WI38 (cell line): Measurements from ENCODE around the gene CCRL2.

Experiments
- H3K4me3 ChIP-seq: 2 replicates; pipeline ENCODE4 v1.5.1; 2011; ENCODE audit warnings: low read depth, mild to moderate bottlenecking, control low read depth, low read length
- TF ChIP-seq, protein P1 (sequence below): IDR thresholded peaks from 2 replicates; pipeline ENCODE4 v1.5.1; 2012; ENCODE audit warnings: low read depth, mild to moderate bottlenecking, control low read depth, low read length

The CCRL2 gene

DNA sequence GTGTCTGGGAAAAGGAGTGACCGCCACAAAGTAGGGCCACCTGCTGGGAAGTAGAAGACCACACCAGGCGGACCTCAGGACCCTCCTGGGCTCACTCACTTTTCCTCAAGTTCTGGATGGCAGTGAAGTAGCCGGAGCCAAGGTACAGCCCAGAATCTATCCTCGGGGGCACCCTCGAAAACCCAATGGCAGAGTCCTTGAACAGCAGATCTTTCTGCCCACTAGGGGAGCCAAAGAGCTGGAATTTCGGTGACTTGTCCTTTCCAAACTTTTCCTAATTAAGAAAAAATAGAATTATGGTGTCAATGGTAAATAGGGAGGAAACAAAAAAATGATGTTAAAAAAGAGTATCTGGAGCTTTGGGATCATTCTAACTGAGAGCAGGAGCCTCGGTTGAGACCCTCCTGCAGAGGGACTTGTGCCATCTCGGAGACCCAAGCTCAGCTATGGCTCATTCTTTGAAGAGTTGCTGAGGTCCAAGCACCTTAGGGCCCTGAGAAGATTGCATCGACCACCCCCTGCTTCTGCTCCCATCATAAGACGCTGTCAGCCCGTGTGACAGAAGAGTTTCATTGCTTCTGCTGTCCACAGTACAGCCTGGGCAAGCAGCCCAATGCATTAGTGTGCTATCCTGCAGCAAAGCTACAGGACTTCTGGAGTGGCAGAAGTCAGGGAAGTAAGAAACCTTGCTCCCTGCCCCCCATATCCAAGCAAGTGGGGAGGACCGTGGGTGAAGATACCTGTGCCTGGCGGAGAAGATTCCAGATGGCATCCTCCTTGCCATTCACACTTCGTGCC lies 42.9 kb downstream of the CCRL2 start:
- TF ChIP-seq, protein P1, sequence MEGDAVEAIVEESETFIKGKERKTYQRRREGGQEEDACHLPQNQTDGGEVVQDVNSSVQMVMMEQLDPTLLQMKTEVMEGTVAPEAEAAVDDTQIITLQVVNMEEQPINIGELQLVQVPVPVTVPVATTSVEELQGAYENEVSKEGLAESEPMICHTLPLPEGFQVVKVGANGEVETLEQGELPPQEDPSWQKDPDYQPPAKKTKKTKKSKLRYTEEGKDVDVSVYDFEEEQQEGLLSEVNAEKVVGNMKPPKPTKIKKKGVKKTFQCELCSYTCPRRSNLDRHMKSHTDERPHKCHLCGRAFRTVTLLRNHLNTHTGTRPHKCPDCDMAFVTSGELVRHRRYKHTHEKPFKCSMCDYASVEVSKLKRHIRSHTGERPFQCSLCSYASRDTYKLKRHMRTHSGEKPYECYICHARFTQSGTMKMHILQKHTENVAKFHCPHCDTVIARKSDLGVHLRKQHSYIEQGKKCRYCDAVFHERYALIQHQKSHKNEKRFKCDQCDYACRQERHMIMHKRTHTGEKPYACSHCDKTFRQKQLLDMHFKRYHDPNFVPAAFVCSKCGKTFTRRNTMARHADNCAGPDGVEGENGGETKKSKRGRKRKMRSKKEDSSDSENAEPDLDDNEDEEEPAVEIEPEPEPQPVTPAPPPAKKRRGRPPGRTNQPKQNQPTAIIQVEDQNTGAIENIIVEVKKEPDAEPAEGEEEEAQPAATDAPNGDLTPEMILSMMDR, result peak; percentile 71
- H3K4me3 ChIP-seq, result no peak overlapping the region

DNA sequence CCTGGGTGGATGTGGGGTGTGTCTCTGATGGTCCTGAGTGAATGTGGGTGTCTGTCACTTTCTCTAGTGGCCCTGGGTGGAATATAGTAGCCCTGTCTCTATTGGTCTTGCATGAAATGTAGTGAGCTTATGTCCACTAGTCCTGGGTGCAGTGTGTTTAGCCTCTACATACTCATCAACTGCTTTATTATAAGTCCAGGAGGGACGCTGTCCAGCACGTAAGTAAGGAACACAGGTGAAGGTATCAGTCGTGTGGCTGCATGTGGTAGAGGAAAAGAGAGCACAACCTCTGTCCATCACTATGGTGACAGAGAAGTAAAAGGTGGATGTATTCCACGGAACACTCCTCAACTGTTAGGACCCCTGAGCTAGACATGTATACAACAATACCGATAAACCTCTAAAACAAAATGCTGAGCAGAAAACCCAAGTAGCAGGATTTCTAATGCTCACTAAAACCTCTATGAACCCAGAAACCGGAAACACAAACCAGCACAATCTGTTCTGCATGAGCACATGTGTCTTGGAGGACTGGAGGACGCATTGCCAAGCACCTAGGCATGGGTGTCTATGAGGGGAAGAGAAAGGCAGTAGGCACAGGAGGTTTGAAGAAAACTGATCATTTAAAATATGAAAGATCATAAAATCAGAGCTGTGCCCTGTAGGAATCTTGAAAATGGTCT lies 46.6 kb downstream of the CCRL2 start:
- H3K4me3 ChIP-seq, result no peak overlapping the region
- TF ChIP-seq, protein P1, result no peak

DNA sequence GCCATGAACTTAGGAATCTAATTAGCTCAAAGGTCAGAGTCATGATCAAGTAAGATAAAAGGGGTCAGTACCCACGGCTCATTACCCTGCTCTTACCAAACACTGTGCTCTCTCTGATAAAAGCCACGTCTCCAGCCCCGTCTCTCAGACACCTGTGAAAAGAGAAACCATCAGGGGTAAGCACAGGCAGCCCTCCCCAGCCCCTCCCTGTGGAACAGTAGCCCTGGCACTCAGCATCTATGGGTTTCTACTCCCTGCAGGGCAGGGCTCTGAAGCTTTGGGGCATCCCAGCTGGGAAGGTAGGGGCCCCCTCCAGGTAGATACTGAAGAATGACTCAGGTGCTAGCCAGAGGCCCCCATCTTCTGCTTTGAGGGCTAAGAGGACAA lies 47.1 kb downstream of the CCRL2 start:
- H3K4me3 ChIP-seq, result no peak overlapping the region
- TF ChIP-seq, protein P1, result no peak

DNA sequence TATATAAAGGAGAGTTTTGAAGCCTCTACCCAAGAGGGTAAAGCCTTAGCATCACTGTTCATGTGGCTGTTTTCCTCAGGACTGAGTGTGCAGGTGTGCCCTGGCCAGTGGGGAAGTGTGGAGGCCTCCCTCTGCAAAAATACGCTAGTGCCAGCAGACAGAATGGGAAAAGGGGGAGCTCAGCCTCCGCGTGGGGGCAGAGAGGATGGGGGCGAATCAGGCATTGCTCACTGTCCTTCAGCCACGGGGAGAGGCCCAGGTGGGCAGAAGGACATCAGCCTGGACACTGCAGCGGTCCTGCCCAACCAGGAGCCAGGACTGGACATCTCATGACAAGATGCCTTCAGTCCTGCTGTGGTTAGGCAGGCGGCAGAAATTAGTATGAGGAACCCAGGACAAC lies 47.5 kb downstream of the CCRL2 start:
- no peak overlapping the region for H3K4me3 ChIP-seq
- TF ChIP-seq, protein P1, result no peak

DNA sequence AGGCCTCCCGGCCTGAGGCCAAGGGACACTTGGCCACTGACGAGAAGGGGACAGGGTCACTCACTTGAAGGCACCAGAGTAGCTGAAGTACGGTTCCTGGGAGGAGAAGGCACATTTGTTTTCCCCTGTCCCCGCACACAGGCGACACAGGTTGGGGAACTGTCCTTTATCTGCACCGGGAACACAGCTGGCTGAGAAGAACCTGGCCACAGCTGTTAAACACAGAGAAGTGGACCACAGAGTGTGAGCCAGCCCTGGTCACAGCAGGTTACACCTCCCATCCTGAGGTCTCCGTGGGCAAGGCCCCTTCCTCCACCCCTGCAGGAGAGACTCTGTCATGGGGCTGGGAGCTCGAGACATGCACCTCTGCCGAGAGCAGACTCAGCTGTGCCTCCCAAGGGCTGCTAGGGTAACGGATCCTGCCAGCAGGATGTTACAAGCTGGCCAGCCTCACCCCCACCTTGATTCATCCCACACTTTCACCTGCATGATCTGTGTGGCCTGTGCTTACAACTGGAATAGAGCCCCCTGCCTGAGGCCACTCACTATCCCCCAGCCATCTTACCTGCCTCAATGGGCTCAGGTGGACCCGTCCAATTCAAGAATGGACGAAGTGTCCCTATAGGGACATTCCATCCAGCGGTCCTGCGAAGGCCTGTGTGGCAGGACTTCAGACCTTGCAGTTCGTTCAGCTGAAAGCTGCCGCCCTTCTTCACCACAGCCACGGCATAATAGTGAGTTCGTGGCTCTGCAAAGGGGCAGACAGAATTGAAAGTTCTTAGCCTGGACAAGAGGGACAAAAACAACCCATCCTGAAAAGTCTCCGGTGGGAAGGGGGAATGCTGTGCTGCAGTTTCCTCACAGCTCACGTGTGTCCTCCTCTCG lies 48.4 kb downstream of the CCRL2 start:
- H3K4me3 ChIP-seq, result no peak overlapping the region
- TF ChIP-seq, protein P1, result no peak

DNA sequence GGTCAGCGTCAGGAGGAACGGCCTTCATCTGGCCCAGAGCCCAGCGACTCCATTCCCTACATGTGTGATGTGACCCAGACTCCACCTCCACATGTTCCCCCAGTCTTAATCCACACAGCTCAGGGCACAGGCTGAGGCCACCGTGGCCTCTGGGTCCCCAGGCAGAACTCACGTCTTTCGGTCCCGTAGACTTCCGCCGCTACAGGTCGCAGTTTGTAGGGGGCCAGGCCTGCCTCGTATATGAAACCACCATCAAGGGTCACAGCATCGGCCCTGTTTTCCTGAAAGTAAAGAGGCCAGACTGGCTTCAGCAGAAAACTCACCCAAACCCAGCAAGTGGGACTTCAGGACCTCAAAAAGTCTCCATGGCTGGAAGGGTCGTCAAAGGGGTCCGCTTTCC lies 49.1 kb downstream of the CCRL2 start:
- TF ChIP-seq, protein P1, result no peak
- no peak overlapping the region for H3K4me3 ChIP-seq
